Fibroblast of peridontal ligament (primary cell): ENCODE data around the gene CBARP.

Experiments
- DNase-seq: peaks from one replicate; pipeline ENCODE4 v3.0.0-alpha.2; 2010; ENCODE audit errors: extremely low read depth

CBARP gene

DNA sequence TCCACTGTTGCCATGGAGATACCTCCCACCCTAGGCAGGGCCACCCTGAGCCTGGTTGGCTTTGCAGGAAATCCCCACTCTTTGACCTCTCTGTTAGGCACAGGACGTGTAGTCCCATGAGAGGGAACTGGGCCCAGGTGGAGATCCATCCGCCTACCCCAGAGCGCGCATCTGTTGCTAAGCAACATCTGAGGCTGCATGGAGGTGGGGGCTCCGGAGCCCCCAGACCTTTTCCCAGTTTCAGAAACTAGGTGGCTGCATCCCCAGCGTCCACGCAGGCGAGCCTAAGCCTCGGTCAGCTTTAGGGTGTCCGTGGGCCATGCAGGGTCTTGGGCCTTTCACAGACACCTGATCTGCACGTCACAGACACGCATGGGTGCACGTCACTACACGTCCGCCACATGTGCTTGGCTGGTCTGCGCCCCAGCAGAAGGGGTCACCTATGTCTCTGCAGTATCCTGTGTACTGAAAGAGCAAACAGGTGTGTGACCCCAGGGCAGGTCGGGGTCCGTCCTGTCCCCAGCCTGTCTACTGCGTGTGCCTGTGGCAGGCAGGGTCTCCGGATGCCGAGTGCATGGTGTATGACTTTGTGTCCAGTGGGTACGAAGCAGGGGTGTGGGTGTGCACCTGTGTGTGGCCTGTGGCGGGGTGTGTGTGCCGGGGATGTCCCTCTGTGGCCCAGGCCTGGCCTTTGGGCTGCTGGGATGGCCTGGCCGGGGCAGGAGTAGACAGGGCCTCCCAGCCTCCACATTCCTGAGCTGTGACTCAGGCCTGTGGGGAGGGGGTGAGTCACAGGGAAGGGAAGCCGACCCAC is 27.2 kb upstream of the CBARP start:
- DNase-seq = peak; percentile 75

DNA sequence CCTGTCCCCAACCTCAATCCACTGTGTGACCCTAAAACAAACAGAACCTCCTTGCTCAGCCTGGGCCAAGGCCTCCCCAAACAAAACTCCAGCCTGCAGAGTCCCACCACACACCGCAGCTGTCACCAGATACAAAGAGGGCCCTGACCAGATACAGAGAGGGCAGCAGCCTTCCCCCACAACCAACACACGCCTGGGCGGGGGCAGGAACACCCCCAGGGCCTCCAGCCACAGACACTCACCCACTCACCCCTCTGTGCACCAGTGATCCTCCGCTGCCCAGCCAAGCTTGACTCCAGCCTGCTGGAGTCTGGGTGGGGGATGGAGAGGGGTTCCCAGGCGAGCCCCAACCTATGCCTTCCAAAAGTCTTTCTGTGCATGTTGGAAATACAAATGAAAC is 25.4 kb upstream of the CBARP start:
- no peak for DNase-seq

DNA sequence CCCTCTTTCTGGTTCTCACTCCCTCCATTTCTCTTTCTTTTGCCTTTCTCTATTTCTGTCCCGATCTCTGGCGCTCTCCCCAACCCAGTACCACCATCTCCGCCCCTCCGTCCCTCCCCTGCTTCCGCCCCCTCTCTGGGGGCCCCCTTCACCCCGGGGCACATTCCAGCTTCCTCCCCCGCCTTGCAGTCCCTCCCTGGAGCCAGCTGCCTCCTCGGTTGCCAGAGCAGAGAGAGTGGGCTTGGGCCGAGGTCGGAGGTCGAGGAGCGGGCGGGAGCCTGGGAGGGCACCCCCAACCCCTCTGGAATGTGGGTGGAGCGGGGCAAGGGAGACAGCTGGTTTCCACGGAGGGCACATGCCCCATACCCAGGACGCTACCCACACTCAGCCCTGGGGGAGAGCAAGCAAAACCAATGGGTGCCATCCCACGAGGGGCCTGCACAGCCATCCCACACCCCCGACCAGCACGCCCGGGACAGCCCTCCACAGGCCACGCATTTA is 24.9 kb upstream of the CBARP start:
- DNase-seq = no peak

DNA sequence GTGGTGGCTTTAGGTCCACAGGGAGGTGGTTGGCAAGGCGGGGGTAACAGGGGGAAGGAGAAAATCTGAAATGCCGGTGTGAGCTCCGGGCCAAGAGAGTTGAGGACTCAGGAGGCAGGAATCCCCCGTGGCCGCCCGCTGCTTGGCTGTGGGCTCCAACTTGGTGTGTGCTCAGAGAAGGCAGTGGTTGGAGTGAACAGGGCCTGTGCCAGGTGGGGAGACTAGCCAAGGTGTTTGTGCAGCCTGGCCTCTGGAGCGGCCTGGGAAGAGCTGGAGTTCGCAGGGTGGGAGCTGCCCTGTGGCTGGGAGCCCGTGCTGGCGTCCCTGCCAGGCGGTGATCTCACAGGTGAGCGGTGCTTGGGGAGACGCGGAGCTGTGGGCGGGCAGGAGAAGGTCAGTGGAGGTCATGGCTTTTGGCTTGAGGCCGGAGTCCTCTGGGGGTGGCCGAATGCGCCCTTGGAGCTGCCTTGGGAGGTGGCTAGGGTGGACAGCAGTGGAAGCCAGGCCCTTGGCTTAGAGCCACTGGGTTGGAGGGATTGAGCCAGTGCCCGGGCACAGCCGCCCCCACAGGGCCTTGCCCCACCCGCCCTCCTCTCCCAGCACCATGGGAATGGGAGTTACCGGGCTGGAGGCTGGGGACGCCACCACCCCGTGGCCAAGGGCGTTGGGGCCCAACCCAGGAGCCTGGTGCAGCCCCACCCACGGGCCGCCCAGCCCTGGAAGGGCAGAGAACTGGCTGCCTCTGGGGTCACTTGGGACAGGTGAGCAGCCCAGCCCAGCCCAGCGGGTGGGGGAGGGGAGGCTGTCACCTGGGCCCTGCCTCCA is 24.2 kb upstream of the CBARP start:
- no peak for DNase-seq

DNA sequence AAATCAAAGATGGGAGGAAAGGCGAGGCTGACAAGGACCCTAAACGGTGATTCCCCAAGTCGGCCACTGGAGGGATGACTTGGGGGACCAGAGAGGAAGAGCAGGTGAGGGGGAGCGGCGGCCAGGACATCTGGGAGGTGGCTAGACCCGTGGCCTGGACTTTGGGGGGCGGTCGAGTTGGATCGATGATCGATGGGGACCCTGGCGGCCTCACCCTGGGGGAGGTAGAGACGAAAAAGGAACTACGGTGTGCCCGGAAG is 23.7 kb upstream of the CBARP start:
- DNase-seq = no peak

DNA sequence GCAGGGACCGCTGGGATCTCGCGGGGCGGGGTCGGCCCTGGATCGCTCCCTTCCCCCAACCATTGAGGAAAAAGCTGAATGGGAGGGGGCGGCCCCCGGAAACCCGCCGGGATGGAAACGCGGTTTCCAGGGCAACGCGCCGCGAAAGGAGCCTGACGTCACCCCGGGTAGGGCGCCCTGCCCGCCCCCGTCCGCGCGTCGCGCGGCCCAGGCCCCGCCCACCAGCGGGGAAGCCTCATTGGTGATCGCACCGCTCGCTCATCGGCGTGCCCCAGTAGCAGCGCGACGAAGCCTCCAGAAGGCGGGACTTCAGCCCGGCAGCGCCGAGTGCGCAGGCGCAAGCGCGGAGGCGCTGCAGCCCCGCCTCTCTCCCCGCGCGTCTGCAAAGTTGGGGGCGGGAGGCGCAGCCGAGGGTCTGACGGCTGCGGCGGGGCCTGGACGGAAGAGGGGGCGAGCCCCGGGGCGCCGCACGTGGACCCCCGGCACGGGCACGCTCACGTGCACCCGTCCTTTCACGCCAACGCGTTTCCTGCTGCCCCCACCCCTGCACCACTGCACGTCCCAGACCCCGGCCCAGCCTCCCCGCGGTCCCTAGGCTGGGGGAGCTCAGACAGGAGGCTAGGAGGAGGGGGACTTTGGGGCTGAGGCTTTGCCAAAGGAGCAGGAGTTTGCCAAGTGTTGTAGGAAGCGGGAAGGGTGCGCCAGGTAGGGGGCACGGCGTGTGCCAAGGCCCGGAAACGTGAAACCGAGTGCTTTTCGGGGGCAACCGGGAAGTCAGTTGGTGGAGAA is 23.1 kb upstream of the CBARP start:
- DNase-seq = peak; percentile 95

DNA sequence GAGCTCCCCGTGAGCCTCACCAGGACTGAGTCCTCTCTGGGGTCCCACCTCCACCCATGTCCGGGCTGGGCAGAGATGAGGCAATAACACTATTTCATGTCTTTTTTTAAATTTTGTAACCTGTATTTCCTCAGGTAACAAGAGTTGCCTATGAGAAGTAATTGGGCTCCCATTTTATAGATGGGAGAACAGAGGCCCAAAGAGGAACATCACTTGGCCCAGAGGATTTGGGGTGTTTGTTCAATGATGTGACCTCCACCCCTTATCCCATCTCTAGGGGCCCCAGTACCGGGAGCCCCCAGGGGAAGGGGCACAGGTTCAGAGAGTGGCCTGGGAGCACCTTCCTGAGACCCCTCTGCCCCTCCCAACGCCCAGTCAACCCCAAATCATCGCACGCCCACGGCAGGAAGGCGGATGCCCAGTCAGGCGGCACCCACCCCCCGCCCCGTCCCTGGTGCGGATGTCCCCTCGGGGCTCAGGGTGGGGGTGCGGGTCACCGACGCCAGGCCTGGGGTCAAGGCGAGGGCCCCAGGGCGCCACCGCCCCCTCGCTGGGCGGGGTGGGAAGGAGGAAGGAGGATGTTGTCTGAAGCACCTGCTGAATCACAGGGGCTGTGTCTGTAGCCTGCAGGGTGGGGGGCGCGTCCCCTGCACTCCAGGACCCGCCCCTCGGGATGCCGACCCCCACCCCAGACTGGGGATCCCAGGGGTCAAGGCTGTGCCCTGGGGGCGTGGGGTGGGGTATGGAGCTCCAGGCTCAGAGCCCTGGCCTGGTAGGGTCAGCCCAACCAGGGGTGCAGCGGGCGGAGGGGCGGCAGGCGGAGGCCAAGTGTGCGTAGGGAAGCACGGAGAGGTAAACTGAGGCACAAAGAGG is 22.3 kb upstream of the CBARP start:
- no peak for DNase-seq

DNA sequence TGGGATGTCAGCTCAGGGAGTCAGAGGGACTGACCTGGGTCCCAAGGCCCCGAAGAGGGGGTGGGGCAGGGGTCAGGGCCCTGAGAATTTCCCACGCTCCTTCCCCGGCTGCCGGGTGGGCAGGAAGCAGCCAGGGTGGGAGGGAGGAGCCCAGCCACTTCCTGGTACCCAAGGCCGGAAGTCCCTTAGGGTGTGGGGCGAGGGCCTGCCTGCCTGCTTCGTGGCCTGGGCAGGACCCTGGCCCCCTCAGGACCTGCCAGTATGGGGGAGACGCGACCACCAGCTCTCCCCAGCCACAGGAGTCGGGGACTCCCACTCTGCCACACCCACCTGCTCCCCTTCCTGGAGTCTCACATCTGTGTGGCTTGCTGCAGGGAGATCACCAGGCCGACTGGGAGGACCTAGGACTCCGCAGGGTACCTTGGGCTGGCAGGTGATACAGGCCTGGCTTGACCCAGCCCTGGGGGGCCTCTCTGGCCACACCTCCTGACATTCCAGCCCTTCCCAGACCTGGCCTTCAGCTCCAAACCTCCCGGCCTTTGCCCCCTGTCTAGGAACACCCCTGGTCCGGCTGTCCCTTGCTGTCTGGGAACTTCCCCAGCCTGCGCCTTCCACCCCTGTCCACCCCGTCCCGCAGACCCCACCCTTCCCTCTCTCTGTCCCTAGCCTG is 21.5 kb upstream of the CBARP start:
- peak; percentile 46 for DNase-seq

DNA sequence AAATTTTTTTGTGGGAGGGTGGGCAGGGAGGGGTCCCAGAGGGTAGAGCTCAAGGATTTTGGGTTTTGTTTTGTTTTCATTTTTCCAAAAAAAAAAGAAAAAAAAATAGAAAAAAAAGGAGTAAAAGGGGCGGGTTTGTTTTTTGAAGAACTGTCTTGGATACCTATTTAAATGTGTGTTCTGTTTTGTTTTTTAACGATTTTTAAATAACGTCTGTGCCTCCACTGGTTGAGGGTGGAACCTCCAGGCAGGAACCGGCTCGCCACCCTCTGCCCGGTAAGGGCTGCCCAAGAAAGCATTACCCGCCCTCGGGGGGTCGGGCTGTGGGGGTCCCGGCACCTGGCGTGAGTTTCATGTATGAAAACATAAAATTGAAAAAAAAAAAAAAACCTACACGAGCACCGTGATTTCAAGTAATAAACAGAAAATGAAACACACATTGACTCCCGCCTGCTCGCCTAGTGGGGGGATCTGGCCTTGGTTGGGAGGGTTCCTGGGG is 21.0 kb upstream of the CBARP start:
- no peak for DNase-seq

DNA sequence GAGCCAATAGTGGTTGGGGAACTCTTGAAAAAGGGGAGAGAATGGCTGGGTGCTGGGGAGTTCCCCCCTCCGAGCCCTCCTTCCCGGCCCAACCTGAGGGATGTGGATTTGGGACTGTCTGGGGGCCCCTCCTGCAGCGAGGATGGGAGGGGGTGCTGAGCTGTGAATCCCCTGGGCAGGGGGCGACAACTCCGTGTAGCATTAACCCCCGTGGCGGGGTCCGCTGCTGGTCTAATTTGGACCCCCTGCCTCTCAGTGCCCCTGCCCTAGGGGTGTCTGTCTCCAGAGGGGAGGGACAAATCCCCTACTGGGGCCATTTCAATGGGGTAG is 20.3 kb upstream of the CBARP start:
- DNase-seq = no peak

DNA sequence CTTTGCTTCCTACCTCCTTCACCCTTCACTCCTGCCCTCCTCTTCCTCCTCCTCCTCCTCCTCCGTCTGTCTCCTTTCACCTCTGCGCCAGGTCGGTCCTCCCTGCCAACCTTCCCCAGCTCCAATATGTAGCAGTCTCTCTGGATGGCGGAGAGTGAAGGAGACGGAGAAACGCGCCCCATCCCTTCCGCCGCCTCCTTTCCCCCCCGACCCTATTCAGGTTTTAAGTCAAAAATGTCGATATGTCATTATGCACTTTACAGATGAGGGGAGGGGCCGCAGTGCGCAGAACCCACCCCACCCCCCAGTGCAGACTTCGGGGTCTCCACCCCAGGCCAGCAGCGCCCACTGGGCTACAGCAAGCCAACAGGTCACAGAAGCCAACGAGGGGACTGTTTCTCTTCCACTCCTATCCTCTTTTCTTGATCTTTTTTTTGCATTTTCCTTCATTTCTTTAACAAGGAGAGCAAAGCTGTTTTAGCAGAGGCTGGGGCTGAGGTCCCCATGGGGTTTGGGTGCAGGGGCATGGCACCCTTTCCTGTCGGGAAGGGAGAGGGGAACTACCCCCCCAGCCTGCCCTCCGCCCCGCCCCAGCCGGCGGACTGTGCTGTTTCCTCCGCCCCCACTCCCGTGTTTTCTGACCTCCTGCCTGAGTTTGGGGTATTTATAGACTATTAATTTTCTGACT is 19.8 kb upstream of the CBARP start:
- DNase-seq = no peak

DNA sequence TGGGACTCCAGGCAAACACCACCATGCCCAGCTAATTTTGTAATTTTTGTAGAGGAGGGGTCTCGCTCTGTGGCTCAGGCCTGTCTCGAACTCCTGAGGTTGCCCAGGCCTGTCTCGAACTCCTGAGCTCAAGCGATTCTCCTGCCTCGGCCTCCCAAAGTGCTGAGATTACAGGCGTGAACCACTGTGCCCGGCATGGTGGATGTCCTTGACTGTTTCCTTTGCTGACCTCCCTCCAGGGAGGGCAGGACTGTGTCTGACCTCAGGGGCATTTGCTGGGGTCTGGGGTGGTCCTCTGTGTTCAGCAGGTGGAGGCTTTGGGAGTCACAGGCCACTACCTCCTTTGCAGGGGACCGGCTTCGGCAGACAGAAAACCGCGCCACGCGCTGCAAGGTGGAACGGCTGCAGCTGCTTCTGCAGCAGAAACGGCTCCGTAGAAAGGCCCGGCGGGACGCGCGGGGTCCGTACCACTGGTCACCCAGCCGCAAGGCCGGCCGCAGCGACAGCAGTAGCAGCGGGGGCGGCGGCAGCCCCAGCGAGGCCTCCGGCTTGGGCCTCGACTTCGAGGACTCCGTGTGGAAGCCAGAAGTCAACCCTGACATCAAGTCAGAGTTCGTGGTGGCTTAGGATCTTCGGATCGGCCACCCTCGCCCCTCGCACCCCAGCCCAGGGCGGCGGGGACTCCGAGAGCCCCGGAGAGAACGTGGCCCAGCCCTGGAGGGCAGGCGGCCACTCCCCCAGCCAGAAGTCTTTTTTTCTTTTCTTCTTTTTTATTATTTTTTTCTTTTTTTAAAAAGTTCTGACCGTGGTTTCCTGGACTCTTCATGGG is 19.1 kb upstream of the CBARP start:
- no peak for DNase-seq

DNA sequence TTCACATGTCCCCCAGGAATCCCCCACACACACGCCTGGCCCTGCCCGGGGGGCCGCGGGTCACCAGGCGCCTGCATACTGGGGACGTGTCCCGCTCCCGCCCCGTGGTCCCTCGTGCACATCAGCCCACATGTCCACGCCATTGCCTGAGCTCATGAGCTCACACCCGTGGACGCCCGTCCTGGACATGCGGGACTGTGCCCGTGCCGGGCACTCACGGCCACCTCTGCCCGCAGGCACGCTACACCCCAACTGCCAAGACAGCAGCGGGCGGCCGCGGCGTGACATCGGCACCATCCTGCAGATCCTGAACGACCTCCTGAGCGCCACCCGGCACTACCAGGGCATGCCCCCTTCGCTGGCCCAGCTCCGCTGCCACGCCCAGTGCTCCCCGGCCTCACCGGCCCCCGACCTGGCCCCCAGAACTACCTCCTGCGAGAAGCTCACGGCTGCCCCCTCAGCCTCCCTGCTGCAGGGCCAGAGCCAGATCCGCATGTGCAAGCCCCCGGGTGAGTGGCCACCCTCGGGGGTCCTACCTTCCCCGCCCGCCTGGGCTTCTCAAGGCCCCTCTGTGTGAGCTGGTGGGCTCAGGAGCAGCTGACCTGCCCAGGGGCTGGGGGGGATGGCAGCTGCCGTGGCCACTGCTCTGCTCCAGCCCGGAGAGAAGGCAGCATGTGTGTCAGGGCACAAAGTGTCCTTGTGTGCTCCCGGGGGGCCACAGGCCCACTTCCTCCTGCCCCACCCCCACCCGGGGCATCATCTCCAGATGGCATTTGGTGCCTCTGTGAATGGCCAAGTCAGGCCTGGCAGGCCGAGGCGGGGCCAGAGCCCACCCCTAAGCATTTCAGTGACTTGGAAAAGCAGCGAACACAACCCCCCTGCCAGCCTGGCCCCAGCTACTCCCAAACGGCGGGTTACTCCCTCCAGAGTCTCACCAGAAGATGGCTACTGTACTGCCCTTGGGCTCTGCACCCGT is 17.7 kb upstream of the CBARP start:
- DNase-seq = no peak

DNA sequence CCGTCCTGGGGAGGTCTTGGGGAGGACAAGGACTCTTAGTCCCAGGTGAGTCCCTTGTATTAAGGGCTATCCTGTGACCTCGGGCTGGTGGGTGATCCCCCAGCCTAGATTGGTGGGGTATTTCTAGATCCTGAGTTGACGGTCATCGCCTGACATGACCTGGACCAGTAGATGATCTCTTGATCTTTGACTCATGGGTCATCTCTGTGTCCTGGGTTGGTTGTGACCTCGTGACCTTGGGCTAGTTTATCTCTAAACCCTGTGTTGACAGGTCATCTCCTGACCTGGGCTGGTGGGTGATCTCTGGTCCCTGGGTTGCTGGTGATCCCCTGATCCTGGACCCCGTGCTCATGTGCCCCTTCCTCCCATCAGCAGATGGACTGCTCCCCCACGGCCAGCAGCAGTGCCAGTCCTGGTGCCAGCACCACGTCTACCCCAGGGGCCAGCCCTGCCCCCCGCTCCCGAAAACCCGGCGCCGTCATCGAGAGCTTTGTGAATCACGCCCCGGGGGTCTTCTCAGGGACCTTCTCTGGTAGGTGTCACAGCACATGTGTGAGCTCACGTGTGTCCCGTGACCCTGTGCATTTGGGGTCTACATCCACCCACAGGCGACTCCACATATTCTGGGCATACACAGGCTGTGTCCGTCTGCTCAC is 16.9 kb upstream of the CBARP start:
- DNase-seq = no peak

DNA sequence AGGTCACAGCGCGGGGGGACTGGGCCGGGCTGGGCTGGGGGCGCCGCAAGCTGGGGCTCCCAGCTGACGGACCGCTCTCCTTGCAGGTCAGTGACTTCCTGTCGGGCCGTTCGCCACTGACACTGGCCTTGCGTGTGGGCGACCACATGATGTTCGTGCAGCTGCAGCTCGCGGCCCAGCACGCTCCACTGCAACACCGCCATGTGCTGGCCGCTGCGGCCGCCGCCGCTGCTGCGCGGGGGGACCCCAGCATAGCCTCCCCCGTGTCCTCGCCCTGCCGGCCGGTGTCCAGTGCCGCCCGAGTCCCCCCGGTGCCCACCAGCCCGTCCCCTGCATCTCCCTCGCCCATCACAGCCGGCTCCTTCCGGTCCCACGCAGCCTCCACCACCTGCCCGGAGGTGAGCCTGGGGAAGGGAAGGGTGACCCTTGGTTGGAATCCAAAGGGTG is 16.3 kb upstream of the CBARP start:
- no peak for DNase-seq

DNA sequence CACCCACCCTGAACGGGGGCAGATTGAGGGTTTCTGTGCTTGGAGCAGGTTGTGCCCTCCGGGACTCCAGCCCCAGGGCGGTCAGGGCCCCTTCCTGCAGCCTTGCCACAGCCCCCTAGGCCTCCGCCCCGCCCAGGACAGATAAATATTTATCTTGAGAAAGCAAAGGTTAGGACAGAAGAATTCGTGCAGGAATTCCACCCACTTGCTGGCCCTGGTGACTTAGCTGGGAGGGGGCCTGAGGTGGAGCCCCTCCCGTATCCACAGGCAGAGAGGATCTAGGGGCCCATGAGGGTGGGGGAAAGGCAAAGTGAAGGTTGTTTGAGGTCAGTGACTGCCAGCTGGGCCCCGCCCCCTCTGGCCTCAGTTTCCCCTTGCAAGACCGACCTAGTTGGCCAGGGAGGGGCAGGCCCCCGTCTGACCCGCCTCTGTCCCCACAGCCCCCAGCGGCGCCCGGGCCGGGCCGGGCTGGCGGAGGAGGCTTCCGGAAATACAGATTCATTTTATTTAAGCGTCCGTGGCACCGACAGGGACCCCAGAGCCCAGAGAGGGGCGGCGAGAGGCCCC is 15.8 kb upstream of the CBARP start:
- DNase-seq = peak; percentile 83

DNA sequence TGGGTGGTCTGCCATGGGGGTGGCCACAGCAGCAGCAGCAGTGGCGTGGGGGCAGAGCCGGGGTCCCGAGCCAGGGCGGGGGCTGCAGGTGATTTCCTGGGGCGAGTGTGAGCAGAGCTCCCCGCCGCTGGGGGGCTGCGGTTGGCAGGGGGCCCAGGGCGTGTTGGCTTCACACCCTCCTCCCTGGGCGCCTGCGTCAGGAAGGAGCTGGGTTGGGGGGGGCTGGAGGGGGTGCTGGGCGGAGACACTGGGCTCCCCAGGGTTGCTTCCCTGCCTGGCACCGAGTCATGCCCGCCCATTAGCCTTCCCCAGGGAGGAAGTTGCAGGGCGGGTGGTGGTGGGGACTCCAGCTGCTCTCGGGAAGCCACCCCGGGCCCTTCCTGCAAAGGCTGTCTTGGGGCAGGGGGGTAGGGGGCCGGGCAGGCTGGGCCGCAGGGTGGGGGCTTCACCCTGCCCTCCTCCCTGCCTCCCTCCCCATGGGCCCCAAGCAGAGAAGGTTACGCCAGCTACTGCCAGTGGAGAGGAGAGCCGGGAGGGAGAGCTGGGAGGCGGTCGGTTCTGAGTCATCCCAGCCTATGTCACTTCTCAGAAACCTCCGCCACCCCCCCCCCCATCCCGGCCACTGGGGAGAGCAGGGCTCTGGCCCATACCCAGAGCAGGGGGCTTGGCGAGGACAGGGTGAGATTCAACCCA is 15.2 kb upstream of the CBARP start:
- DNase-seq = peak; percentile 95
